NCI-H1092 treated with DMSO at 0.1 percent for 48 hours (cell line): ENCODE measurements around the gene SMG1.
"Not testable (repeated sequence)": the region's sequence is repeated elsewhere in the genome, so short reads cannot be mapped to it uniquely, and the experiment has no call there.

Experiments
- DNase-seq: peaks from one replicate; lab custom pipeline; 2025; lab: John Stamatoyannopoulos, UW

The SMG1 gene

DNA sequence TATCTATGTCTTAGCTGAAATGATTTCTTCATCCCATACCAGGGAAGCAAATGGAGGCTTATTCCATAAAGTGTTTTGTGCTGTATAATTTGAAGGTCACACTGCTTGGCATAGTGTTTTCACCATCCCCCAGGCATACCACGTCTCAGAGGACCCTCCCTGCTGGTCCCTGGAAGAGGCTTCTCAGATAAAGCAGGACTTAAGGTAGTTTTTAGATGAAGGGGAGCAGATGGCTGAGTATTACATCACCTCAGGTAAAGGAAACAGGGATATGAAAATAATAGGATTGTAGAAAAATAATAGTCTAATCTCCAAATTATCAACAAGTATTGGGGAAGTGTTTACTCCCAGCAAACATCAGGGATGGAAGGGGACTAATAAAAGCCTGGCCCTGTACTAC lies 7.3 kb upstream of the SMG1 start:
- no peak for DNase-seq

DNA sequence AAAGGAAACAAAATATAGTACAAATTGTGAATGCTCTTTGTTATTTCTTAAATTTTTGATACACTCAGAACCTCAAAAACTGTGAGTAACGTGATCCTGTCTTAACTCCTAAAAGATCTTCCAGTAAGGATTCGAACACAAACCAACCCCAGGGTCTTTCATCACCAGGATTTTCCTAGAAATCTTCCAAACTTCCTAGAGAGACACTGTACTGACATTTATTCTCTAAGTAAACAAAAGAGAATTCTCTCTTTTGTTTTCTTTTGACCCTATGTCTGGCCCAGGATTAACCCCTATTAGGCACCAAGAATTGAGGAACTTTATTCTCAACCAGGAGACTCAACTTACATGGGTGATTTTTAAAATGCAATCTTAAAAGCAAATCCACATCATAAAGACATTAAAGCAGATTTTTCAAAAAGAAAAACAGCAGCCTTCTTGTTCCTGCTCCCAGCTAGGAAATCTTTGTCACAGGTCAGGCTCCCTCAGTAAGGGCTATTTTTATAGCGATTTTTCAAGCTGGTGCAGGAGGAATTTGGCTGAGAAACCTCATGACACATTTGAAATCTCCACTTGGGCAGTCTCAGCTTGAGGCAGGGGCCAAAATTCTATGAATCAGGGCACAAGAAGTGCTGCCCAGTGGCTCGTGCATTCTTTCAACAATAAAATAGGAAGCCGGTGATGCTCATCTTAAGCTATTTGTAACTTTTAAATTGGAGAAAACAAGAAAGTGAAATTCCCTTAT lies 6.2 kb upstream of the SMG1 start:
- DNase-seq: no peak

DNA sequence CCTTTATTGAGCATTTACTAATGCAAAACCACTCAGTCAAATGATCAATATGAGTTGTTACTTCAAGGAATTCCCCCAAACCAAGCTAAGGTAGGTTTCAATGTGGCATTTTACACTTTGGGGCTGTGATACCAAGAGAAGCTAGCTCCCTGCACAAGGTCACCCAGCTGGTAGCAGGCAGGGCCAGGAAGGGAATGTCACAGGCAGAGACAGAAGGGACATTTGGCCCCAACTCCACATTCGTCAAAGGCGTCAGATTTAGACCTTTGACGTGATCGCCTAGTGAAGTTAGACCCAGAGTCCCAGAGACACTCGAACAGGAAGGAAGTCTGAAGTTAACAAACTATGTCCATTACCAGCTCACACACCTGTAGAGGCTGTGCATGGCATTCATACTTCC lies 5.5 kb upstream of the SMG1 start:
- DNase-seq: no peak

DNA sequence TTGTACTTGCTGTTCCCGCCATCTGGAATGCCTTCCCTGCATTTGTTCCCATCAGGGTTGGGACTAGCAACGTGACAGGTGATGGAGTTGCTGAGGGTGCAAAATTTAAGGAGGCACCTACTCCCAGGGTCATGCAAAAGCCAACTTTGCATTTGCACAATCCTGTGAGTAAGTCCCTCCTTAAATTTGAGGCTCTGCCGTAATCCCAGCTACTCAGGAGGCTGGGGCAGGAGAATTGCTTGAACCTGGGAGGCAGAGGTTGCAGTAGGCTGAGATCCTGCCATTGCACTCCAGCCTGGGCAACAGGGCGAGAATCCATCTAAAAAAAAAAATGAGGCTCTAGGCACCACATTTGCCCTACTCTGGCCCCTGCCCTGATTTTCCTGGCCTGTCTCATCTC lies 3.9 kb upstream of the SMG1 start:
- DNase-seq: not testable (repeated sequence)

DNA sequence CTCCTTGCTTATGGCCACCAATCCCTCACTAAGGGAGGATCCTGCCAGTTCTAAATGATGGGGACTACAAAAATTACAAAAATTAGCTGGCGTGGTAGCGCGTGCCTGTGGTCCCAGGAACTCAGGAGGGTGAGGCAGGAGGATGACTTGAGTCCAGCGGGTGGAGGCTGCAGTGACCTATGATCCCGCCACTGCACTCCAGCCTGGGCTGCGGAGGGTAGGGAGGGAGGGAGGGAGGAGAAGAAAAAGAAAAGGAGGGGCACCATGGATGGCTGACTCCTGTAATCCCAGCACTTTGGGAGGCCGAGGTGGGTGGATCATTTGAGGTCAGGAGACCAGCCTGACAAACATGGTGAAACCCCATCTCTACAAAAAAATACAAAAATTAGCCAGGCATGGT lies 1.9 kb upstream of the SMG1 start:
- DNase-seq: not testable (repeated sequence)

DNA sequence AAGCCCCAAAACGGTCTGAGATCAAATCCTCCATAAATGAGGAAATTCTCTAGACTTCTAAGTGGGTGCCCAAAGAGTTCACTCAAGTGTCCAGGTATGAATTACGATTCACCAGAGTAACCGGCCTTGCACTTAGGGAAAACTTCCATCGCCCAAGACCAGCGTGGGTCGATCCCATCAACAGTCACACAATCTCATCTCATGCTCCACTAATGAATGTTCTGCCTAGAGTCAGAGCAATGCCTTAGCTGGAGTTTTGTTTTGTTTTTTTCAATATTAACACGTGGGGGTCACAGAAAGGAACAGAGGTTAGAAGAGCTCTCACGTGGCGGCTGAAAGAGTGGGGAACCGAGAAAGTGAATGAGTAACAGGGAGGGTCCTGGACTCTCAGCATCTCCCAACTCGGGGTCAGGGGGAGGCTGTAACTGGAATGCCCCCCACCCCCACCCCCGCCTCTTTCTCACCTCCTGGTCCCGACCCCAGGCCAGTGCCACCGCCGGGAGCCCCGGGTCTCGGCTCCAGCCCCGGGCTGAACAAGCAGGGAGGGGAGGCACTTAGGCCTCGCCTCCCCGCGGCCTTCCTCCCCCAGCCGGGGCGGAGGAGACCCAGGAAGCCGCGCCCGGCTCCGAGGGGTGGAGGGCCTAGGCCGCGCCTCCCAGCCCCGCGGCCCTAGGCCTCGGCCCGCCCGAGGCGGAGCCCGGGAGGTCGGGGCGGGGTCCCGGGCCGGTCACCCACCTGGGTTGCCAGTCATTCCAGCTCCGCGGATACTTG lies 808 bp downstream of the SMG1 start:
- DNase-seq: peak; percentile 5

DNA sequence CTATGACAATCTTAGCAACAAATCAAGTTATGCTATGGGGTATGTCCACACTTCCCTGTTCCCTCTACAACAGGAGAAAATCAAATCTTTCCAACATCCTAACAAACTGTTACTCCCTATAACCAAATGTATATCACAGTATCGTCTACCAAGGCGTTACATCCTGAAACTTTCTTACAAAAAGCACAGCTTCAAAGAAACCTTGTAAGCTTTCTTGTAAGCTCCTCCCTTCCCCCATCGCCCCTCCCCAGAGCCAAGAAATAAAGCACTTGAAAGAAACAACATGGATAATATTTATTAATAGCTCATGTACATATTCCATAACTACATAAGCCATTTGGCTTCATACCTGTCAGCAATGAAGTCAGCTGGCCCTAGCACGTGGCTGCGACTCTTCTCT lies 2.3 kb downstream of the SMG1 start:
- not testable (repeated sequence) for DNase-seq

DNA sequence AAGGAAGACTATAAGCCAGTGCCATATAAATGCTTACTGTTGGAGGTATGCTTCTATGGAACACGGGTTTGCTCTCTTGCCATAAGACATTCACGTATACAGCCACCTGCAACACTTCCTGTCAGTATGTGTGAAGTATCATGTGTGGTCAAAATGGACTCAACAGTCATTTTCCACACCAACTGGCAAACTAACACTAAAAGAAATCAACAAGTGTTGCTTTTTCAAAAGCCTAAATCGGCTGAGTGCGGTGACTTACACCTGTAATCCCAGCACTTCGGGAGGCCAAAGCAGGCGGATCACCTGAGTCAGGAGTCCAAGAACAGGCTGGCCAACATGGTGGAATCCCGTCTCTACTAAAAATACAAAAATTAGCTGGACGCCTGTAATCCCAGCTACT lies 3.1 kb downstream of the SMG1 start:
- DNase-seq: not testable (repeated sequence)

DNA sequence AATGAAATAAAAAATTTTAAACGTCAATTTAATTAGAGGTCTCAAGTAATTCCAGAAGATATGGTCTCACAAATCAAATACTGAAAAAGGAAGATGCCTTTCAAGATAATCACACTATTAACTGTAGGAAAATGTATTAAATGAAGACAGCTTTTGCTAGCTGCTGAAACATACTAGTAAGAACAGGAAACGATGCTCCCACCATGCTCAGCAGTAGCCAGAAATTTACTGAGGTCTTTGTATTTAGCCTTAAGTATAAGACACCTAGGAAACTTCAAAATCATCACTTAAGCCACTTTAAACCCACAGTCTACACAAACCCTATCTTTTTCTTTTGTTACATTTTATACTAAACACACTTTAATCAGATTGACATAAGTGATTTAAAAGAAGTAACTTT lies 16.6 kb downstream of the SMG1 start:
- not testable (repeated sequence) for DNase-seq

DNA sequence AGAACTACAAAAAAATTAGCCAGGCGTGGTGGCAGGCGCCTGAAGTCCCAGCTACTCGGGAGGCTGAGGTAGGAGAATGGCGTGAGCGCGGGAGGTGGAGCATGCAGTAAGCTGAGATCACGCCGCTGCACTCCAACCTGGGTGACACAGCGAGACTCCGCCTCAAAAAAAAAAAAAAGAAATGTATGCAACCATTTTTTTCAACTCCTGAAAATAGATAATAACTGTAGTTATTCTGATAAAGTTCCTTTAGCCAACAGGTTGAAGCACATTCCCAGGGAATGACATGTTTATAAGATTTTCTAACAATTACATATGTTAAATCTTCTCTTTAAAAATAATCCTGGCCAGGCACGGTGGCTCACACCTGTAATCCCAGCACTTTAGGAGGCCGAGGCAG lies 17.5 kb downstream of the SMG1 start:
- not testable (repeated sequence) for DNase-seq

DNA sequence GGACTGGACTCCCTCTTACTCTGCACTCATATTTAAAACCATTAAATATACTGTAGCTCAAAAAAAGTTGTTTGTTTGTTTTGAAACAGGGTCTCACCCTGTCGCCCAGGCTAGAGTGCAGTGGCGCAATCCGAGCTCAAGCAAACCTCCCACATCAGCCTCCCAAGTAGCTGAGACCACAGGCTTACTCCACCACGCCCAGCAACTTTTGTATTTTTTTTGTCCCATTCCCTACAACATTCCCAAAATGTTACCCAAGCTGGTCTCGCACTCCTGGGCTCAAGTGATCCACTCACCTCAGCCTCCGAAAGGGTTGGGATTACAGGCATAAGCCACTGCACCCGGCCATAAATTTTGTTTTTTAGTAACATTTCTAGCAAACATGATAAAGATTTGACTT lies 23.4 kb downstream of the SMG1 start:
- DNase-seq: not testable (repeated sequence)

DNA sequence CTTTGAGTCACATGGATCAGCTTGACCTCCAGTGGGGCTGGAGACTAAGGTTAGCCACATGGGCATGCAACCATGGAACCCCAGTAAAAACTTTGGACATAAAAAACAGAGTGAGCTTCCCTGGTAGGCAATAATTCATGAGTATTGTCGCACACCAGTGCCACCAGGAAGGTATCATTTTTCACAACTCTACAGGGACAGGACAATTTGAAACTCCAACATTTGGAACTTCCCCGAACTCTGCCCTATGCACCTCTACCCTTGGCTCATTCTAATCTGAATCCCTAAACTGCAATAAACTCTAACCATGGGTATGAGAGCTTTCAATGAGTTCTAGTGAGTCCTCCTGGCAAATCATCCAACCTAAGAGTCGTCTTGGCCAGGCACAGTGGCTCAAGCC lies 24.2 kb downstream of the SMG1 start:
- DNase-seq: not testable (repeated sequence)

DNA sequence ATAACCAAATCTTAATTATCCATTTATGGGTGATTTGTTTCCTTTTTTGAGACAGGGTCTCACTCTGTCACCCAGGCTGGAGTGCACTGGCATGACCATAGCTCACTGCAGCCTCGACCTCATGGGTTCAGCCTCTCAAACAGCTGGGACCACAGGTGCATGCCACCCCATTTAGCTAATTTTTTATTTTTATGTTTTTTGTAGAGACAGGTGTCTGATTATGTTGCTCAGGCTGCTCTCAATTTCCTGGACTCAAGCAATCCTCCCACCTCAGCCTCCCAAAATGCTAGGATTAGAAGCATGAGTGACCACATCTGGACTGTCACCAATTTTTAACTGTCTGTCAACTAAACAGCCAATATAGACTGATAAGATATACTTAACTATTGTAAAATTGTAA lies 25.0 kb downstream of the SMG1 start:
- DNase-seq: not testable (repeated sequence)

DNA sequence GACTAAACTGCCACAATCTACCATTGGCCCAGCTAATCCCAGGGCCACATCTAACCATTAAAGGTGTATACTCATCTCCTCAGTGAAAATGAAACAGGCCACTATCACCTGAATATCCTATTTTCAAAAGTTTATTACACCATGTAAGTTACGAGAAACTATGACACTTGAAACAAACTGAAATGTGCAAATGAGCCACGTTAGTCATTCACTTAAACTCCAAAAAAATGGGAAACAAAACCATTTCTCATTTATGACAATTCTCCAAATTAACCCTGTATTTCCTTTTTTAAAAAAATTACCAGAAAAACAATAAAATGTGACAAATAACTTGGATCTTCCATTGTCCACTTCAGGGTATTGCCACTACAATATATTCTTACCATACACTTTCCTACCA lies 41.8 kb downstream of the SMG1 start:
- DNase-seq: not testable (repeated sequence)

DNA sequence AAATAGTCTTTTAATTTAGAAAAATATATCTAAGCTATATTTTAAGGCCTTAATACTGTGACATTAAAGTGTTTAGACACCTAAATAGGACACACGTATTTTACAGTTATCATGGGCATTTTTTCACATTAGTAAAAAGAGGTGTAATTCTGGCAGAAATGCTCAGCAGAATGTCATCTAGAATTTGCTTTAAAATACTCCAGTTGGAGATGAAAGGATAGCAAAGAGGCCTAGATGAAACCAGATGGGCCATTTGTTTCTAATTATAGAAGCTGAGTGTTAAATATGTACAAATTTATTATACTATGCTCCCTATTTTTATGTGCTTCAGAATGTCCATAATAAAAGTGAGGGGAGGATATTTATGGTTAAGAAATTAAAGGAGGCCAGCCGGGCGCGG lies 48.5 kb downstream of the SMG1 start:
- not testable (repeated sequence) for DNase-seq

DNA sequence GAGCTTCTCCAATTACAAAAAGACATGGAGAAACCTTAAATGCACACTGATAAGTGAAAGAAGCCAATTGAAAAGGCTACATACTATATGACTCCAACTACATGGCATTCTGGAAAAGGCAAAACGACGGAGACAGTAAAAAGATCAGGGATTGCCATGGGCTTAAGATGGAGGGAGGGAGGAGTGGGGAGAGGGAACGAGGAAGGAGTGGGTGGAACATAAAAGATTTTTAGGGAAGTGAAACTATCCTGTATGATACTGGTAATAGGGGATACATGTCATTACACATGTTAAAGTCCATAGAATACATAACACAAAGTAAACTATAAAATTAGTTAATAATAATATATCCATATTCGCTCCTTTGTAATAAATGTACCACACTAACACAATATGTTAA lies 48.9 kb downstream of the SMG1 start:
- not testable (repeated sequence) for DNase-seq

DNA sequence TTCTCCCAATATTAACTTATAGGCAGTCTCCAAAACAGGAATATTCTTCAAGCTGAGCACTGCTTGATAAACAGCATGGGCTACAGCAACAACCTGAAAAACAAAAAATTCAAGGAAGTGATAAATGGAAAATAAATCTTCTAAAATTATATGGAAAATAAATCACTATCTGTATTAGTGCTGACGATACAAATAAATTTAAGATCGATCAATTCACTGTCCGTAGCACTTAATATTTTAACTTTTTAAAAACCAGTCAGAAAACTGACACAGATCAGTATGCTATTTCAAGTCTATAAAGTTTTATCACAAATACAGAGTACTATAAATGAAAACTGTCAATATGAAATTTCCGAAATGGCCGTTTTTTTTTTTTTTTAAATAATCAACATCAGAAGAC lies 49.9 kb downstream of the SMG1 start:
- DNase-seq: not testable (repeated sequence)

DNA sequence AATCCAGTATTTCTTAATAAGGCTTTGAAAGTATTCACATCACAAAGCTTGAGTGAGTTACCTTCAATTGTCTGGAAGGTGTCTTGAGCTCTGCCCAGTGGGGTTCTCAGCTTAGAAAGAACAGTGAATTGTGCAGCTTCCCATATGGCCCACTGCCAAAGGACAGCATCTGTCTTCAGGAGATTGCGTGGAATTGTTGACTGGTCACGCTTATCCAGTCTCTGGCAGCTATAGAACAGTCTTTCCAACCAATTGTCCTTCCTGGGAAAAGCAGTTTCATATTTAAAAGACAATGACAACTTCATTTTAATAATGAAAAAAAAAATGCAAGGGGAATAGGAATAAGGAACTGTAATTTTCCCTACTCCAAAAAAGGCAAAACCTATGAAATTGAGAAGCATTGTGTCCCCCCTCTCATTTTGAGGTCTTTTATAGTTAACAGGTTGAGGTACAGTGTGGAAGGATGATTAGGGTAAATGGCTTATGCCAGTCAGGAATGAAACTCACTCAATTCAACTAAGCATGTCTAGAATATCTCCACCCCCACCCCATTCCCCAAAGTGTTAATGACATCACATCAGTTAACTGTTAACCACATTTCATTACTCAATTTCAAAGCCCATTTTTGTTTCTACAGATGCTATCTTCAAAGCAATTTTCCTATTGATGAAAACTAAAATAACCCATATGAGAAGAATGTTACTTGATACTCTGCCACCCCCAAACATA lies 57.0 kb downstream of the SMG1 start:
- DNase-seq: not testable (repeated sequence)

DNA sequence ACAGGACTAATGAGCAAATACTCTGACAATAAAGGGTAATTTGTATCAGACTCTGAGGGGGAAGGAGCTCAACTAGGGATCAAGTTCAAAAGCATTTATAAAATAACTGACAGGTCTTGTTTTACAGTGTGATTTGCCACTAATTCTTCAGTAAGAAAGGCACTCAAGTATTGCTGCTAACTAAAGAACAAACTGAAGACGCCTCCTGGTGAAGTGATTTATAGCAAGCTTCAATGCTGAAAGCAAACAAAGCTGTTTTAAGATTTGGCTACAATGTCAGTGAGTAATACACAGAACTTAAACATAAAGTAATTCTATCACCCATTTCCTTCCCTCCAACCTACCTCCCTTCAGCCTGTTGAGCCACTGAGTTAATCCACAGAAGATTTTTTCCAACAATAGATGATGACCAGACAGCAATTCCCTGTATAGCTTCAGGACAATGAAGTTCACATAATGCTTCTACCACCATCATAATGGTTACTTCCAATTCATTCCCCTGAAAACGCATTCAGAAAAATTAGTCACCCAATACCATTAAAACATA lies 59.9 kb downstream of the SMG1 start:
- DNase-seq: not testable (repeated sequence)

DNA sequence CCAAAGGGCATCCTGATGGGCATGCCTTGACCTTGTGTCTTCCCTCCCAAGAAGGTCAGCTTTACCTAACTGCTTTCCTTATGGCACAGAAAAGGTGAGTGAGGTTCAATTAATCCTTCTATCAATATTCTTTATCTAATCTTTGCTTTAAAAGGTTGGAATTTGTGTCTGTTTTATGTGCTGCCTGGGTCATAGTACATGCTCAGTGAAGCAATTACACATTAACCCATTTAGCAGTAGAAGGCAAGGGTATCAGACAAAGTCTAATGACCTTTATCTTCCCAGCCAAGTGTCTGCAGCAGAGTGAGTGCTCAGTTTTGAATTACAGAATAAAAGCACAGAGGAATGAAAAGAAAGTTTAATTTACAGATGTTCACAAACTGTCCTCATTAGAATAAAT lies 63.3 kb downstream of the SMG1 start:
- not testable (repeated sequence) for DNase-seq

DNA sequence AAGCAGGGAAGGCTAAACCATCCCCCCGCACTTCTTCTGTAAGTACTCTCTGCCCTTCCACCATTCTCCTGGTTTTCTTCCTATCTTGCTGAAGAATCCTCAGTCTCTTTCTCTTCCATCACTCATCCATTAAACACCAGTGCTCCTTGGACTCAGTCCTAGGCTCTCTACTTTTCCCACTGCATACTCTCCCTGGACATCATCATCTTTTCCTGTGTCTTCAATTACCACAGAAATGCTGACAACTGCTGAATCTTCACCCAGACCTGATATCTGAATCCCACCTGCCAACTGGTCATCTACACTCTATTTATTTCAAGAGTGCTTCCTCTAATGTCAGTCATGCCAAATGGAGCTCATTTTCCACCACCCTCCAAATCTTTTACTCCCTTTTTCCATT lies 71.0 kb downstream of the SMG1 start:
- DNase-seq: no peak

DNA sequence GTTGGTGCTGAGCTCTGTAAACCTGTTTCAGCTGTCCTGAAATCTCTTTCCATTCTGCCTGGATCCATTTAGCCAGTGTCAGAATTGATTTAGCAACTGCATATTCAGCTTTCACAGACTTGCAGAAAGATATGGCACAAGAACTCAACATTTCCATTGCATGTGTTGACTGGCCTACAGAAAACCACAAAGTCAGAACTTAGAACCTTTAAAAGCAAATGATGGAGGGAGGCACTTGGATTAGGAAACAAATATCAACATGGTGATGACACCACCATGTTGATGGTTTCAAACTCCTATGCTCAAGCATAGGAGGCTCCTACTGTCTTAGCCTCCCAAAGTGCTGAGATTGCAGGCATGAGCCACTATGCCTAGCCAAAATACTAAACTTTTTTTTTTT lies 72.5 kb downstream of the SMG1 start:
- no peak for DNase-seq

DNA sequence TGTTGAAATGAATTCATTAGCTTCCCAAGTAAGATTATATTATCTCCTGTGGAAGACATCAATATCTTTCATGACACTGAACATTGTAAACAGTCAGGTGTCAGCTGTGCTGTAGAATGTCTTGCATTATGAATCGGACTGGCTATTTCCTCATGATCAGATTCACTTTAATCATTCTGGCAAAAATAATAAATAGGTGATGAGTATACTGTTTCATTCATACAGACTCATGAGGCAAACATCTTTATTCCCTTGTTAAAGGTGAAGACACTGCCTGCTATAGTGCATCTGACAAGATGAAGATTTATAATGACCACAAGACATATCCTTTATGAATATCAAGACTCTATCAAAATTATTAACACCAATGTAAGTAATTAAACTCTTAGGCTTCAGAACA lies 73.6 kb downstream of the SMG1 start:
- DNase-seq: no peak
